B cell (primary cell): Measurements from ENCODE around the gene COG5. TPM values are rescaled to one million over a fixed set of nuclear protein-coding genes. Genes with fewer than 3 reads are reported as not detected.

Experiments used
- ATAC-seq: fragments of 200-7000 bp; cut with Tn5 transposase; one replicate; pipeline ENCODE4 v1.10.0; 2021; ENCODE audit warnings: low read depth, mild to moderate bottlenecking, moderate number of reproducible peaks, moderate library complexity
- CTCF ChIA-PET: fragments of 350-600 bp; sonication (Branson Sonifier 250); formaldehyde crosslinking; loops from one replicate; lab custom pipeline; 2021; ENCODE audit warnings: antibody characterized with exemption, inconsistent platforms; lab: Charles Lee
- POLR2A ChIA-PET: fragments of 350-600 bp; sonication (Branson Sonifier 250); formaldehyde crosslinking; loops from one replicate; lab custom pipeline; 2021; ENCODE audit warnings: antibody characterized with exemption; lab: Charles Lee
- DNase-seq: peaks from one replicate; pipeline ENCODE4 v3.0.0; 2013
- H2AFZ ChIP-seq: 2 replicates; pipeline ENCODE4 v1.6.1; 2012; ENCODE audit warnings: mild to moderate bottlenecking, low read depth, low read length; ENCODE audit not compliant: insufficient read depth, poor library complexity, severe bottlenecking
- H3K27ac ChIP-seq, 2 donors: 1 replicate in 1 of 2; 2 replicates in 1 of 2; pipeline ENCODE4 v1.5.1; 2012 to 2013; ENCODE audit warnings: low read length in 2 of 2, mild to moderate bottlenecking in 2 of 2, moderate library complexity in 1 of 2
- H3K27me3 ChIP-seq, 4 experiments: fragments of 200-600 bp in 1 of 4; sonication (generic) in 1 of 4; replicated peaks in 1 of 4; 1 replicate in 2 of 4; 2 replicates in 2 of 4; pipeline versions ENCODE4 v1.6.1 to v1.7.0; 2013 to 2016; ENCODE audit warnings: low read length in 3 of 4, mild to moderate bottlenecking in 2 of 4, mixed read lengths in 1 of 4, moderate library complexity in 1 of 4; ENCODE audit not compliant: insufficient read depth in 4 of 4, control insufficient read depth in 3 of 4; ENCODE audit errors: control extremely low read depth in 1 of 4
- H3K36me3 ChIP-seq, 2 experiments: replicated peaks in 1 of 2; 1 replicate in 1 of 2; 2 replicates in 1 of 2; pipeline versions ENCODE4 v1.6.1 to v1.7.1; 2013; ENCODE audit warnings: low read length in 1 of 2; ENCODE audit not compliant: insufficient read depth in 2 of 2, control insufficient read depth in 1 of 2; ENCODE audit errors: control extremely low read depth in 1 of 2, extremely low read depth in 1 of 2
- H3K4me1 ChIP-seq, 2 donors: fragments of 200-600 bp in 1 of 2; sonication (generic) in 1 of 2; 1 replicate in 1 of 2; 2 replicates in 1 of 2; pipeline versions ENCODE4 v1.5.1 to v1.6.1; 2013 to 2017; ENCODE audit warnings: low read length in 2 of 2; ENCODE audit not compliant: control insufficient read depth in 2 of 2, insufficient read depth in 2 of 2
- H3K4me2 ChIP-seq: replicated peaks from 2 replicates; pipeline ENCODE3; 2012; ENCODE audit warnings: mild to moderate bottlenecking, low read depth, low read length; ENCODE audit not compliant: poor library complexity, severe bottlenecking
- H3K4me3 ChIP-seq, 5 experiments: fragments of 200-600 bp in 1 of 5; sonication (generic) in 1 of 5; 1 replicate in 3 of 5; 2 replicates in 2 of 5; pipeline versions ENCODE4 v1.5.1 to v1.7.0; 2011 to 2016; ENCODE audit warnings: low read length in 4 of 5, mild to moderate bottlenecking in 4 of 5, low read depth in 2 of 5, control low read depth in 1 of 5, moderate library complexity in 1 of 5; ENCODE audit not compliant: insufficient read depth in 1 of 5; ENCODE audit errors: control extremely low read depth in 1 of 5, extremely low read depth in 1 of 5
- H3K79me2 ChIP-seq: fragments of 200-600 bp; sonication (generic); one replicate; pipeline ENCODE4 v1.6.0; 2016; ENCODE audit warnings: low read length; ENCODE audit not compliant: control insufficient read depth, insufficient read depth
- H3K9ac ChIP-seq: fragments of 200-600 bp; sonication (generic); 2 replicates; pipeline ENCODE4 v1.6.1; 2017; ENCODE audit warnings: mild to moderate bottlenecking, low read length, moderate library complexity
- H3K9me3 ChIP-seq, 3 donors: one replicate each; pipeline versions ENCODE4 v1.6.1 to v1.7.1; 2013; ENCODE audit warnings: low read length in 2 of 3; ENCODE audit not compliant: control insufficient read depth in 2 of 3, insufficient read depth in 1 of 3; ENCODE audit errors: control extremely low read depth in 1 of 3
- H4K20me1 ChIP-seq: 2 replicates; pipeline ENCODE4 v1.6.0; 2012; ENCODE audit warnings: mild to moderate bottlenecking, low read length; ENCODE audit not compliant: insufficient read depth, control insufficient read depth, poor library complexity, severe bottlenecking
- H3K27ac Mint-ChIP-seq: one replicate; pipeline ENCODE4 v1.8.0; 2021; ENCODE audit warnings: mixed read lengths
- H3K27me3 Mint-ChIP-seq: one replicate; pipeline ENCODE4 v1.8.0; 2021; ENCODE audit warnings: mixed read lengths
- H3K4me1 Mint-ChIP-seq: one replicate; pipeline ENCODE4 v1.8.0; 2021; ENCODE audit warnings: mixed read lengths
- H3K4me3 Mint-ChIP-seq: one replicate; pipeline ENCODE4 v1.8.0; 2021; ENCODE audit warnings: mixed read lengths
- H3K9me3 Mint-ChIP-seq: one replicate; pipeline ENCODE4 v1.8.0; 2022; ENCODE audit warnings: mixed read lengths; ENCODE audit not compliant: insufficient read depth
- EZH2 ChIP-seq: IDR thresholded peaks from 2 replicates; pipeline ENCODE4 v1.6.1; 2012; ENCODE audit warnings: borderline replicate concordance, low read depth, mild to moderate bottlenecking, moderate library complexity, low read length; ENCODE audit not compliant: insufficient read depth, poor library complexity, severe bottlenecking
- WGBS: methylation state at CpG from one replicate; pipeline ENCODE4 v1.1.5; 2013; ENCODE audit warnings: missing lambda C conversion rate; ENCODE audit not compliant: insufficient coverage; 5-methylcytosine and 5-hydroxymethylcytosine counted together
- intact Hi-C: fragments of 100-400 bp; cut with micrococcal nuclease; formaldehyde crosslinking; loops from one replicate; pipeline ENCODE4 v1.10.0; 2022
- polyA plus RNA-seq: library from polyadenylated mRNA; depleted of rRNA; stranded (reverse); fragments of >200 nt; gene quantifications from 2 replicates; pipeline ENCODE4 v1.2.3, GENCODE V29; 2012
- total RNA-seq, 2 donors: library from RNA; stranded (reverse); fragments of 120-200 nt in 1 of 2; gene quantifications; 1 replicate in 1 of 2; 2 replicates in 1 of 2; pipeline versions ENCODE4 v1.2.3 to v1.2.4, GENCODE V29; 2013 to 2022
- TF ChIP-seq, protein P1 (sequence below): fragments of 200-600 bp; IDR thresholded peaks from one replicate; pipeline ENCODE4 v1.8.0; 2022; ENCODE audit warnings: antibody characterized with exemption, mild to moderate bottlenecking

Gene COG5
- total and polyA plus RNA-seq, 2 donors (not counting 1 experiment from before 2014, with no cell fraction given), result 7.0 to 73.0 TPM

DNA sequence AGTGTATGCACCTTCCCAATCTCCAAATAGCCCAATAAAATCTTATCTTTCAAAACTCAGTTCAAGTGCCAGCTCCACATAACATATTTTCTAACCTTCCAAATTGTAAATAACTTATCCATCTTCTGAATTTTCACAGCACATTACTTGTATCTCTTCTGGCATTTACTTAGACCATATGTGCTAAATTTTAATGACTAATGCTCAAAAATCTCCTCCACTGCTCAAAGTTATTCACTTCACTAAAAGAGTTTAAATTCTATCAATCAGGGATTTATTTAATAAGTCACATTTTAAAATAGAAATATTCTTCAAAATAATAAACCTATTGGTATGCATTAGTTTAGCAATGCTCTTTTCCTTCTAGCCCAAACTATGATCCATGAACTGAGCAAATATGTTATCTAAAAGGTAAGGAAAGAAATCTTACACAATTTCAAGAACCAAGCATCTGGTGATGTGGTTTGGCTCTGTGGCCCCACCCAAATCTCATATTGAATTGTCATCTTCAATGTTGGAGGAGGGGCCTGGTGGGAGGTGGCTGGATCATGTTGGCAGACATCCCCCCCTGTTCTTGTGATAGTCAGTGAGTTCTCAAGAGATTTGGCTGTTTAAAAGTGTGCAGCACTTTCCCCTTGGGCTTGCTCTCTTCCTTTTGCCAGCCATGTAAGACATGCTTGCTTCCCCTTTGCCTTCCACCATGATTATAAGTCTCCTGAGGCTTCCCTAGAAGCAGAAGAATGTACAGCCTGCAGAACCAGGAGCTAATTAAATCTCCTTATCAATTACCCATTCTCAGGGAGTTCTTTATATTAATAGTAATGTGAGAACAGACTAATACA is 121.9 kb downstream of the COG5 start:
- ATAC-seq (no peak), DNase-seq (no peak)
- Histone ChIP-seq H3K9me3 (peaks cover 2 to 3% (median 2%) of the 10 kb centered on the region in 3 donors), H3K9ac (no peak overlapping the region), H4K20me1 (no peaks in the 10 kb centered on the region), H3K36me3 (peaks cover 3 to 7% of the 10 kb centered on the region in 2 experiments), H3K4me2 (no peak overlapping the region), H3K27me3 (no peaks in the 10 kb centered on the region), H3K4me3 (no peak overlapping the region), H2AFZ (no peak overlapping the region), H3K27ac (no peak overlapping the region), H3K4me1 (no peaks in the 10 kb centered on the region), H3K79me2 (no peaks in the 10 kb centered on the region)
- intact Hi-C loops, result no loop called here
- TF ChIP-seq, protein P1, sequence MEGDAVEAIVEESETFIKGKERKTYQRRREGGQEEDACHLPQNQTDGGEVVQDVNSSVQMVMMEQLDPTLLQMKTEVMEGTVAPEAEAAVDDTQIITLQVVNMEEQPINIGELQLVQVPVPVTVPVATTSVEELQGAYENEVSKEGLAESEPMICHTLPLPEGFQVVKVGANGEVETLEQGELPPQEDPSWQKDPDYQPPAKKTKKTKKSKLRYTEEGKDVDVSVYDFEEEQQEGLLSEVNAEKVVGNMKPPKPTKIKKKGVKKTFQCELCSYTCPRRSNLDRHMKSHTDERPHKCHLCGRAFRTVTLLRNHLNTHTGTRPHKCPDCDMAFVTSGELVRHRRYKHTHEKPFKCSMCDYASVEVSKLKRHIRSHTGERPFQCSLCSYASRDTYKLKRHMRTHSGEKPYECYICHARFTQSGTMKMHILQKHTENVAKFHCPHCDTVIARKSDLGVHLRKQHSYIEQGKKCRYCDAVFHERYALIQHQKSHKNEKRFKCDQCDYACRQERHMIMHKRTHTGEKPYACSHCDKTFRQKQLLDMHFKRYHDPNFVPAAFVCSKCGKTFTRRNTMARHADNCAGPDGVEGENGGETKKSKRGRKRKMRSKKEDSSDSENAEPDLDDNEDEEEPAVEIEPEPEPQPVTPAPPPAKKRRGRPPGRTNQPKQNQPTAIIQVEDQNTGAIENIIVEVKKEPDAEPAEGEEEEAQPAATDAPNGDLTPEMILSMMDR, result no peak
- no peak for TF ChIP-seq EZH2
- H3K9me3 Mint-ChIP-seq, result no peaks in the 10 kb centered on the region
- no peaks in the 10 kb centered on the region for H3K4me1 Mint-ChIP-seq
- no peak overlapping the region for H3K4me3 Mint-ChIP-seq
- CTCF ChIA-PET, result interaction anchor here (0.6 kb wide), 1 partner anchor 220 kb away, joined by 3 read pairs; no protein-coding TSS in a partner anchor
- no peak overlapping the region for H3K27ac Mint-ChIP-seq
- no peaks in the 10 kb centered on the region for H3K27me3 Mint-ChIP-seq
- POLR2A ChIA-PET, result no interaction called here

DNA sequence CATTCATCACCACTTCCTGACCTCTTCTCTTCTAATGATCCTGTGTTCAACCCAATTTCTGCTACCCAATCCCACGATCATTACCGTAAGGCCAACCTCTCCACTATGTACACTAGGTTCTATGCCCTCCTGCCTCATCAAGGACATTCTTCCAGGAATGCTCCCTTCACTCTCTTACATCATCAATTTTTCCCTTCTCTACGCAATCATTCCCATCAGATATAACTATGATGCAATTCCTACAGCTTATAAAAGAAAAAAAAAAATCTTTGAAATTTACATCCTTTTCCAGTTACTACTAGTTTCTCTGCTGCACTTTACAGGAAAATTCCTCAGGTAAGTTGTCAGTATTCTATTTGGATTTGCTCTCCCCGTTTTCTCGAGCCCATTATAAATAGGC is 124.7 kb downstream of the COG5 start:
- no peaks in the 10 kb centered on the region for H3K4me1 Mint-ChIP-seq
- no peak overlapping the region for H3K4me2 ChIP-seq
- ChIA-PET POLR2A (no interaction called here), CTCF (no interaction called here)
- H3K9me3 Mint-ChIP-seq, result peaks cover 6% of the 10 kb centered on the region
- H3K79me2 ChIP-seq, result no peaks in the 10 kb centered on the region
- no peak overlapping the region for H3K4me3 Mint-ChIP-seq
- no peak overlapping the region for H3K27ac Mint-ChIP-seq
- H3K36me3 ChIP-seq, result peaks cover 3 to 7% of the 10 kb centered on the region in 2 experiments
- no peak overlapping the region for H2AFZ ChIP-seq
- TF ChIP-seq, protein P1, result no peak
- TF ChIP-seq EZH2, result no peak
- no peak overlapping the region for H3K9ac ChIP-seq
- no peak overlapping the region for H3K27ac ChIP-seq
- no peaks in the 10 kb centered on the region for H4K20me1 ChIP-seq
- H3K27me3 Mint-ChIP-seq, result no peaks in the 10 kb centered on the region
- intact Hi-C loops, result no loop called here
- WGBS, result 98% methylated on average over 3 of the region's 5 CpGs
- DNase-seq (no peak), ATAC-seq (no peak)
- peaks cover 2 to 7% (median 2%) of the 10 kb centered on the region in 3 donors for H3K9me3 ChIP-seq
- H3K4me3 ChIP-seq, result no peak overlapping the region
- no peaks in the 10 kb centered on the region for H3K27me3 ChIP-seq
- no peaks in the 10 kb centered on the region for H3K4me1 ChIP-seq
